ENCODE results near the gene OLA1.

The OLA1 gene

DNA sequence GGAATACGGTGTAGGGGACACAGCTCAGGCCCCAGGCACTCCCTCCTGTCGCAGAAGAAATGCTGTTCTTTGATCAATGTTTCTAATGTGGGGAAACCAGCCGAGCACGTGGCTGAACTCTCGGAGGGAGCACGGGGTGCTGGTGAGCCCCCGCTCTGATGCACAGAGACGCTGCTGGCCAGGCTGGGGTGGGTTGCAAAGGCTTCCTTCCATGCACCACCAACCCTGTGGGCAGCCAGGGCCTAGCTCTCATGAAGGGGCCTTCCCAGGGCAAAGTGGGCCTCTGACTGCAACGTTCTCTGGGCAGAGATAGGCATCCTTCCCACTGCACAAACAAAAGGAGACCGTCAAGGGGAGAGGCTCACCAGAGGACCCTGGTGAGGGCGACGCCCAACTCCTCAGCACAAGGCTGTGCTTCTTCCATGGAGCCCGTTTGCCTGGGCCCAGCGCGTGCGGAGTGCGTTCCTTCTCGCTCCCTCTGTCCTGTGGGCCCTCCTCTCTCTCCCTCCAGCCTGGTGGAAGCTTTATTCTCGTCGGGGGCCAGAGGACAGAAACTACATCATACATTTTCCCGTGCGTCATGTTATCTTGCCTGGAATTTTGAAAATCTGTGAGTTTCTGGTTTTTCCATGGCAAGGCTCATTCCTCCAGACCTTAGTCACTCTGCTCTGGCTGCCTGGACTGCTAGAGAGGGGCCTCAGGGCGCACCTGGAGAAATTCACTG, 222.0 kb downstream of the OLA1 start:
- DNase-seq: no peak

DNA sequence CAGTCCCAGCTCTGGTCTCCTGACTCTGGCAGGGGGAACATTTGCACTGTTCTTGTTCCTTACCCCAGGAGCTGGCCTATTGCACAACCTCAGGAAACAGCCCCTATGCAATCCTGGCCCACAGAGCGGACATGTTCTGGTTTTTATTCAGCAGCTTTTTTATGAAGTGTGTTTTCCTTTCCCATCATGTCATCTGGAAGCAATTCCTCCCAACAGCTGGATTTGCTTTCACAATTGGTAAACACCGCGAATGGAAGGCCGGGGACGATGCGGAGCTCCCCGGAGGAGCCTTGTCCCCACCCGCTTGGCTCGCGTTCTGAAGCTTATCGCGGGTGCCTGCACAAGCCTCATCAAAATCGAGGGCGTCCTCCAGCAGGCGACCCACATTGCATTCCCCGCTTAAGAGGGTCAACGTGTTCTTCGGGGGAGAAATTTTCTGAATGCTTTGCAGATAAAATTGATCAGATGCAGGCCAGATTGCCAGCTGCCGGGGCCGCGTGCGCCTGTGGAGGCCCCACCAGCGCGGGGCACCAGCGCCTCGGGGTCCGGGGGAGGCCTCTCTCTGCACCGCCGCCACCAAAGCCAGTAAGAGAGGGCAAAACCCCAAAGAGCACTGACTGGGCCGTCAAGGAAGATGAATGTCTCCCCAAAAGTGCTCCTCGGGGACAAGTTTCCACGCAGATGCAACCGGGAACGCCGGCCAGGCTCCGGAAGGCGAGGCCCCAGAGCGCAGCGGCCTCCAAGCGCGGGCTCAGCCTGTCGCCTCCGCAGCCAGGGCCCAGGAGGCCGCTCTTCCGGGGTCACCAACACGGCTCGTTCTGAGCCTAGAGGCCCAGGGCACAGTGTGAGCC, 222.8 kb downstream of the OLA1 start:
- no peak for DNase-seq

DNA sequence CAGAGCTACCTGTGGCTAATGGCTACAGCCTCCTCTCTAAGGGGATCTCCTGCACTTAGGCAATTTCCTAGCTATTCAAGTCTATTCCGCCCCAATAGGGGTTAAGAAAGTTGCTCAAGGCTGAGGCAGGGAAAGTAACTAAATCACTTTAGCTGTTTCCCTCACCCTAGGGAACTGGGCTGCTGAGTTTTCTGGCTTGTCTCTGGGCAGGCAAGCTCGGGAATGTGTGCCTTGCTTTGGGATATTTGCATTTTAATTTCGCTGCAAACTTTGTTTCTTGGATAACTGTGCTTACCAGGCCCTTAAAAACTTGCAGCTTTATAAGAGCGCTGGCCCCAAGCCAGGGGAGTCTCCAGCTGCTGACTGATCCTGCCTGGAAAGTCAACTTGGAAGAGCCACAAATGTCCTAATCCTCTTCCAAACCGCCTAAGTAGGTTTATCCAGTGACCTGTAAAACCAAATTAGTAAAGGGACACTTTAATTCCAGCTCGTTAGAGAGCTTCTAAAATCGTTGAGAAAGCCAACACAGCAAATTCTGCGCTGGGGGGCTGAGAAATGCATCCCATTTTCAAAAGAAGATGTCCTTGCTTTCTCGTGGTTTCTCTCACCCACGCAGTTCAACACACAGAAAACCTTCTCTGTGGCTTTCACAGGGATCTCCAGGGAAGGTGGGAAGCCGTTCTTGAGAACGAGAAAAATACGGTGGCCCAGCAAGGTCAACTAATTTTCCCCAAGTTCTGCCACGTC, 223.6 kb downstream of the OLA1 start:
- no peak for DNase-seq

DNA sequence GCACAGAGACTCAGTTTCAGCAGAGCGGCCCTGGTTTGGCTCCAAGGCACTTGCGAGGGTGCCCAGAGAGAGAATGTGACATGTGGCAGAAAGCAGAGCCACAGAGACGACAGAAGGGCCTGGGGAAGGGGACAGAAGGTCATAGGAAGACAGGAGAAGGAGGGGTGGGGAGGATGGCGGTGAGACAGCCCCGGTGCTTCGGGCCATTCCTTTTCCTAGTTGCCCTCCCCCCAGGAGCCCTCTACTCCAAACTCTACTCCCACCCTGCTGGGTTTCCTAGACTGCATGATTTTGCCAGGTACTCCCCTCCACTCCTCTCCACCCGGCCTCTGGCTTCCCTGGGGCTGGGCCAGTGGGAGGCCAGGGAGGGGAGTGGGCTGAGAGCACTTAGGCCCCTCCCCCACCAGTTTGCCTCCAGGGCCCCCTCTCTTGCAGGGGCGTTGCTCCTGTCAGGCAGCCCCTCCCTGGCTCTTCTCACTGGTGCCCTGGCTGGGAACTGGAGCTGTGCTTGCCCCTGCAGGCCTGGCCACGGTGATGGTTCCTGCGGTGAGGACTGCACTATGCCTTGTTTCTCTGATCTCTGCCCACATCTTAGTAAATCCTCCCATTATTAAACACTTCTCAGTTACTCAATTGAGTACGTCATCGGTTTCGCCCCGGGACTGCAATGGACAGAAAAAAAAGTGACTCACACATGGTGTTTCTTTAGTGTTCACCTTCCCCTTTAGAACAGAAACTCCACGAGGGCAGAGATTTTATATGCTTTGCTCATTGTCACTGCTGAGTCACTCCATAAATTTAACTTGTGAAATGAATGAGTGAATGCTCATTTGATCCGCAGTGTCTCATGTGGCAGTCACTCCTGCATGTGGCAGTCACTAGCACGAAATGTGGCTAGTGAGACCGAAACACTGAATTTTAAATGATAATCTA, 224.5 kb downstream of the OLA1 start:
- DNase-seq: peak; percentile 51
